K562 (cell line): ENCODE measurements around the gene ODAD3. TPM values are rescaled to one million over a fixed set of nuclear protein-coding genes. Genes with fewer than 3 reads are reported as not detected.
A peak's percentile ranks its signal among the peaks of the same experiment; 100 is the strongest.

ENCODE experiments used
- CBFB ChIP-seq: sonication (generic); formaldehyde crosslinking; IDR thresholded peaks from 2 replicates; pipeline ENCODE4 v1.4.0; 2020; ENCODE audit warnings: mild to moderate bottlenecking, missing genetic modification reagents
- CBX3 ChIP-seq, 2 experiments: IDR thresholded peaks; 1 replicate in 1 of 2; 2 replicates in 1 of 2; pipeline ENCODE4 v1.6.1; 2012; ENCODE audit warnings: inconsistent platforms in 2 of 2, low read length in 2 of 2, borderline replicate concordance in 1 of 2, control low read depth in 1 of 2
- COPS2 ChIP-seq: fragments of 450-650 bp; conservative IDR thresholded peaks from 2 replicates; pipeline ENCODE4 v1.6.1; 2016; ENCODE audit warnings: mild to moderate bottlenecking, moderate library complexity
- NONO ChIP-seq, 2 experiments: fragments of 200-400 bp in 1 of 2; fragments of 450-650 bp in 1 of 2; formaldehyde crosslinking in 1 of 2; IDR thresholded peaks; 2 replicates each; pipeline ENCODE4 v1.6.1; 2017; ENCODE audit warnings: low read depth in 2 of 2, mild to moderate bottlenecking in 2 of 2, moderate library complexity in 2 of 2, low read length in 1 of 2
- PPARD ChIP-seq: fragments of 250-450 bp; sonication (Bioruptor Pico); IDR thresholded peaks from 2 replicates; pipeline ENCODE4 v1.8.0; 2022; ENCODE audit warnings: inconsistent platforms, mild to moderate bottlenecking, moderate library complexity
- ZNF274 ChIP-seq: IDR thresholded peaks from 2 replicates; pipeline ENCODE4 v1.6.1; 2011; ENCODE audit warnings: low read depth, mild to moderate bottlenecking, low read length, moderate library complexity, borderline replicate concordance
- ZNF347 ChIP-seq: fragments of 450-650 bp; formaldehyde crosslinking; IDR thresholded peaks from 2 replicates; pipeline ENCODE4 v1.4.0; 2020; ENCODE audit warnings: low read depth, mild to moderate bottlenecking, moderate library complexity
- ZNF589 ChIP-seq: fragments of 200-800 bp; sonication (Bioruptor generic); IDR thresholded peaks from 2 replicates; pipeline ENCODE4 v1.6.1; 2016; ENCODE audit warnings: low read depth, missing genetic modification characterization, missing compliant biosample characterization
- ZNF785 ChIP-seq: fragments of 250-450 bp; sonication (Bioruptor Pico); IDR thresholded peaks from 2 replicates; pipeline ENCODE4 v1.4.0; 2020; ENCODE audit warnings: mild to moderate bottlenecking
- ZSCAN32 ChIP-seq: fragments of 450-650 bp; formaldehyde crosslinking; IDR thresholded peaks from 2 replicates; pipeline ENCODE4 v1.4.0; 2020; ENCODE audit warnings: mild to moderate bottlenecking, moderate library complexity
- polyA plus RNA-seq, 8 experiments: library from polyadenylated mRNA; depleted of rRNA in 4 of 8; stranded (reverse) in 5 of 8; unstranded in 3 of 8; fragments of >200 nt; fragmentation: Nextera tagmentation in 2 of 8; fragmentation: Illumina TruSeq in 1 of 8; extraction: Ambion mirVana in 2 of 8; extraction: Trizol in 1 of 8; gene quantifications; 2 replicates each; pipeline versions ENCODE4 v1.2.1 to v1.2.3, GENCODE V29; 2011 to 2014; ENCODE audit warnings: inconsistent platforms in 1 of 8, missing spikeins in 1 of 8
- total RNA-seq, 7 experiments: library from RNA; depleted of rRNA in 6 of 7; stranded (reverse); fragments of >200 nt in 6 of 7; fragmentation: Illumina TruSeq in 2 of 7; extraction: Trizol in 2 of 7; gene quantifications; 2 replicates each; pipeline versions ENCODE4 v1.2.1 to v1.2.3, GENCODE V29; 2011 to 2021; ENCODE audit warnings: low replicate concordance in 1 of 7
- TF ChIP-seq, protein P1 (sequence below): sonication (generic); formaldehyde crosslinking; IDR thresholded peaks from 2 replicates; pipeline ENCODE4 v1.8.1; 2023; ENCODE audit warnings: mild to moderate bottlenecking, missing genetic modification reagents
- TF ChIP-seq, protein P2 (sequence below): sonication (generic); formaldehyde crosslinking; IDR thresholded peaks from 2 replicates; pipeline ENCODE4 v1.8.0; 2022; ENCODE audit warnings: mild to moderate bottlenecking, missing genetic modification reagents
- TF ChIP-seq, protein P3 (sequence below): fragments of 200-800 bp; sonication (Bioruptor generic); IDR thresholded peaks from 2 replicates; pipeline ENCODE4 v1.6.1; 2017; ENCODE audit warnings: missing genetic modification characterization, missing compliant biosample characterization
- TF ChIP-seq, protein P4 (sequence below): sonication (generic); formaldehyde crosslinking; IDR thresholded peaks from 2 replicates; pipeline ENCODE4 v1.8.1; 2023; ENCODE audit warnings: mild to moderate bottlenecking, missing genetic modification reagents

The ODAD3 gene
- total and polyA plus RNA-seq, 9 of the 15 experiments (the other 6 are each of a cell fraction or from before 2014, with no cell fraction given) = 0.07 to 0.72 (median 0.14) TPM; not detected in 2

DNA sequence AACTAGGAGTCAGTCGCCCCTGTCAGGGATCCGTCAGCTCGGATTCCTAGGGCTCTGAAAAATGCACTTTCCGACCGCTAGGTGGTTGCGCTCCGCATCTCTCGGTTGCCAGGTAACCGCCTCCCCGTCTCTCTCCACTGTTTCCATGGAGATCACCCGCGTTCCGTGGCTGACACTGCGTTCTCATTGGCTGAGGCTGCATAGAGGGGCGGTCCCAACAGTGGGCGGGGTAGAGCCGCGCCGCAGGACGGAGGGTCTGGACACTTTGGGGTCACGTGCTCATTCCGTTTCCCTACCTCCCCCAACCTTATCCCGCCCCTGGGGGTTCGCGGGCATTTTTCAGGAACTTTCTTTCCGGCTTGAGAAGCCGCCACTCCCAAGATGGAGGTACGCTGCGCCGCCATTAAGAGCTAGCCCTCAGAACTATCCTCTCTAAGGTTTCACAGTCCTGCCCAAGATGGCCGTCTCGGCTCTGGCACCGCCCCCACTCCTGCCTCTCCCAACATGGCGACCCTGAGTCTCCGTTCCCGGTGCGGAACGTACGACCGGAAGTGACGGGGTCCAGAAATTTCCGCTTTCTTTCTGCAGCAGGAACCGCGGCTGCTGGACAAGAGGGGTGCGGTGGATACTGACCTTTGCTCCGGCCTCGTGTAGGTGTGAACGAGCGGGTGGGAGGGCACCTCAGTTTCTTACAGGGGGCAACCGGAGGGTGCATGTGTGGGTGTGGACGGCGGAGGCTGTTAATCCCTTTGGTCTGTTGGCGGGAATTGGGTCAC is at the start of gene ODAD3, which contains the start of gene PRKCSH (continued):
- TF ChIP-seq CBFB (CRISPR knock-in tag) = no peak
- no peak for TF ChIP-seq PPARD (CRISPR knock-in tag)
- TF ChIP-seq, protein P1, sequence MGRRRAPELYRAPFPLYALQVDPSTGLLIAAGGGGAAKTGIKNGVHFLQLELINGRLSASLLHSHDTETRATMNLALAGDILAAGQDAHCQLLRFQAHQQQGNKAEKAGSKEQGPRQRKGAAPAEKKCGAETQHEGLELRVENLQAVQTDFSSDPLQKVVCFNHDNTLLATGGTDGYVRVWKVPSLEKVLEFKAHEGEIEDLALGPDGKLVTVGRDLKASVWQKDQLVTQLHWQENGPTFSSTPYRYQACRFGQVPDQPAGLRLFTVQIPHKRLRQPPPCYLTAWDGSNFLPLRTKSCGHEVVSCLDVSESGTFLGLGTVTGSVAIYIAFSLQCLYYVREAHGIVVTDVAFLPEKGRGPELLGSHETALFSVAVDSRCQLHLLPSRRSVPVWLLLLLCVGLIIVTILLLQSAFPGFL (CRISPR knock-in tag) = no peak
- TF ChIP-seq NONO (IDR thresholded peaks at IDR 0.05; ENCODE audit: low read depth in 2 of 2, low read length in 1 of 2) = no peak
- TF ChIP-seq, protein P2, sequence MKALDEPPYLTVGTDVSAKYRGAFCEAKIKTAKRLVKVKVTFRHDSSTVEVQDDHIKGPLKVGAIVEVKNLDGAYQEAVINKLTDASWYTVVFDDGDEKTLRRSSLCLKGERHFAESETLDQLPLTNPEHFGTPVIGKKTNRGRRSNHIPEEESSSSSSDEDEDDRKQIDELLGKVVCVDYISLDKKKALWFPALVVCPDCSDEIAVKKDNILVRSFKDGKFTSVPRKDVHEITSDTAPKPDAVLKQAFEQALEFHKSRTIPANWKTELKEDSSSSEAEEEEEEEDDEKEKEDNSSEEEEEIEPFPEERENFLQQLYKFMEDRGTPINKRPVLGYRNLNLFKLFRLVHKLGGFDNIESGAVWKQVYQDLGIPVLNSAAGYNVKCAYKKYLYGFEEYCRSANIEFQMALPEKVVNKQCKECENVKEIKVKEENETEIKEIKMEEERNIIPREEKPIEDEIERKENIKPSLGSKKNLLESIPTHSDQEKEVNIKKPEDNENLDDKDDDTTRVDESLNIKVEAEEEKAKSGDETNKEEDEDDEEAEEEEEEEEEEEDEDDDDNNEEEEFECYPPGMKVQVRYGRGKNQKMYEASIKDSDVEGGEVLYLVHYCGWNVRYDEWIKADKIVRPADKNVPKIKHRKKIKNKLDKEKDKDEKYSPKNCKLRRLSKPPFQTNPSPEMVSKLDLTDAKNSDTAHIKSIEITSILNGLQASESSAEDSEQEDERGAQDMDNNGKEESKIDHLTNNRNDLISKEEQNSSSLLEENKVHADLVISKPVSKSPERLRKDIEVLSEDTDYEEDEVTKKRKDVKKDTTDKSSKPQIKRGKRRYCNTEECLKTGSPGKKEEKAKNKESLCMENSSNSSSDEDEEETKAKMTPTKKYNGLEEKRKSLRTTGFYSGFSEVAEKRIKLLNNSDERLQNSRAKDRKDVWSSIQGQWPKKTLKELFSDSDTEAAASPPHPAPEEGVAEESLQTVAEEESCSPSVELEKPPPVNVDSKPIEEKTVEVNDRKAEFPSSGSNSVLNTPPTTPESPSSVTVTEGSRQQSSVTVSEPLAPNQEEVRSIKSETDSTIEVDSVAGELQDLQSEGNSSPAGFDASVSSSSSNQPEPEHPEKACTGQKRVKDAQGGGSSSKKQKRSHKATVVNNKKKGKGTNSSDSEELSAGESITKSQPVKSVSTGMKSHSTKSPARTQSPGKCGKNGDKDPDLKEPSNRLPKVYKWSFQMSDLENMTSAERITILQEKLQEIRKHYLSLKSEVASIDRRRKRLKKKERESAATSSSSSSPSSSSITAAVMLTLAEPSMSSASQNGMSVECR (CRISPR knock-in tag) = peak; percentile 64; the same call in 1 of the 2 replicates
- no peak for TF ChIP-seq ZNF785 (CRISPR knock-in tag)
- TF ChIP-seq ZSCAN32 (CRISPR knock-in tag) = no peak
- TF ChIP-seq ZNF274 = no peak
- peak in 1 of 2 experiments; percentile 54; a peak in 1 of 3 replicates for TF ChIP-seq CBX3 (IDR thresholded peaks at IDR 0.05; ENCODE audit: borderline replicate concordance in 1 of 2, low read length in 2 of 2)
- TF ChIP-seq, protein P3, sequence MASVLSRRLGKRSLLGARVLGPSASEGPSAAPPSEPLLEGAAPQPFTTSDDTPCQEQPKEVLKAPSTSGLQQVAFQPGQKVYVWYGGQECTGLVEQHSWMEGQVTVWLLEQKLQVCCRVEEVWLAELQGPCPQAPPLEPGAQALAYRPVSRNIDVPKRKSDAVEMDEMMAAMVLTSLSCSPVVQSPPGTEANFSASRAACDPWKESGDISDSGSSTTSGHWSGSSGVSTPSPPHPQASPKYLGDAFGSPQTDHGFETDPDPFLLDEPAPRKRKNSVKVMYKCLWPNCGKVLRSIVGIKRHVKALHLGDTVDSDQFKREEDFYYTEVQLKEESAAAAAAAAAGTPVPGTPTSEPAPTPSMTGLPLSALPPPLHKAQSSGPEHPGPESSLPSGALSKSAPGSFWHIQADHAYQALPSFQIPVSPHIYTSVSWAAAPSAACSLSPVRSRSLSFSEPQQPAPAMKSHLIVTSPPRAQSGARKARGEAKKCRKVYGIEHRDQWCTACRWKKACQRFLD (CRISPR knock-in tag) = peak; percentile 94
- TF ChIP-seq ZNF347 (CRISPR knock-in tag) = no peak
- peak; percentile 96 for TF ChIP-seq ZNF589
- TF ChIP-seq COPS2 = no peak
- TF ChIP-seq, protein P4, sequence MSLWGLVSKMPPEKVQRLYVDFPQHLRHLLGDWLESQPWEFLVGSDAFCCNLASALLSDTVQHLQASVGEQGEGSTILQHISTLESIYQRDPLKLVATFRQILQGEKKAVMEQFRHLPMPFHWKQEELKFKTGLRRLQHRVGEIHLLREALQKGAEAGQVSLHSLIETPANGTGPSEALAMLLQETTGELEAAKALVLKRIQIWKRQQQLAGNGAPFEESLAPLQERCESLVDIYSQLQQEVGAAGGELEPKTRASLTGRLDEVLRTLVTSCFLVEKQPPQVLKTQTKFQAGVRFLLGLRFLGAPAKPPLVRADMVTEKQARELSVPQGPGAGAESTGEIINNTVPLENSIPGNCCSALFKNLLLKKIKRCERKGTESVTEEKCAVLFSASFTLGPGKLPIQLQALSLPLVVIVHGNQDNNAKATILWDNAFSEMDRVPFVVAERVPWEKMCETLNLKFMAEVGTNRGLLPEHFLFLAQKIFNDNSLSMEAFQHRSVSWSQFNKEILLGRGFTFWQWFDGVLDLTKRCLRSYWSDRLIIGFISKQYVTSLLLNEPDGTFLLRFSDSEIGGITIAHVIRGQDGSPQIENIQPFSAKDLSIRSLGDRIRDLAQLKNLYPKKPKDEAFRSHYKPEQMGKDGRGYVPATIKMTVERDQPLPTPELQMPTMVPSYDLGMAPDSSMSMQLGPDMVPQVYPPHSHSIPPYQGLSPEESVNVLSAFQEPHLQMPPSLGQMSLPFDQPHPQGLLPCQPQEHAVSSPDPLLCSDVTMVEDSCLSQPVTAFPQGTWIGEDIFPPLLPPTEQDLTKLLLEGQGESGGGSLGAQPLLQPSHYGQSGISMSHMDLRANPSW (CRISPR knock-in tag) = no peak
